T-helper 22 cell (primary cell): ENCODE results near the gene POFUT1.
"Not testable (repeated sequence)": the region's sequence is repeated elsewhere in the genome, so short reads cannot be mapped to it uniquely, and the experiment has no call there.

Experiments used
- DNase-seq: peaks from one replicate; pipeline ENCODE4 v3.0.0-alpha.2; 2020; ENCODE audit warnings: low read depth

POFUT1 gene

GRCh38 chr20:32189691-32190615 is 17.7 kb upstream of the POFUT1 start:
- DNase-seq: no peak

DNA sequence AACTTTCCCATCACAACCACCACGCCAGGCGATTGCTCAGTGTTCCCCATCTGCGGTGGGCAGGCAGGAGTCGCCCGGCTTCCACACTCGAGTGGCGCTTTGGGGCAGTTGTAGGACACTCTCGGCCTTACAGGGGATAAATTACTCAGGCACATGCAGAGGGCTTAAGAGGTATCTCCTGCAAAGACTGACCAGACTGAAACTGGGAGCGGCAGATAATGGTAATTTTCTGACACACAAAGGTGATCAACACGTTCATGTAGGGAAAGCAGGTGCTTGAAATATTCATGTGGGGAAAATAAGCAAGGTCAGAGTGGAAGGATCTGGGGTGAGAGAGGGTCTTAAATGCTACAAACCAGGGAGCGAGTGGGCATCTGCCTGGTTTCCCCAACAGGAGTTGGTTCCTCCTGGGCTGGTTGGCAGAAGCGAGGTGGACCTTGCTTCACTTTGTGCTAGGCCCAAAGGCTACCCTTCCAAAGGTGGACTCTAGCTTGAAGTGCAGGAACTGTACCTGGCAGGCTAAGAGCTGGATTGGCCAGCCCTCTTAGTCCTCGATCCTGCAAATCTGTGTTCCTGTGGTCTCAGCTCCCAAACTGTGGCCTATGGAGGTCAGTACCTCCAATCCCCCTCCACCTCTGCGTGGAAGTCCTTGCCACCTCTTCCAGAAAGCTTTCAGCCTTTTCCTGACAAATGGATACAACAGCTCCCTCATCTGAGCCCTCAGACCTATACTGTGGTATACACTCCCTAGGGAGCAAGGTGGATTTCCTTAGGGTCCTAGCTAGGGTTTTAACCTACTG is 16.9 kb upstream of the POFUT1 start:
- DNase-seq: no peak

DNA sequence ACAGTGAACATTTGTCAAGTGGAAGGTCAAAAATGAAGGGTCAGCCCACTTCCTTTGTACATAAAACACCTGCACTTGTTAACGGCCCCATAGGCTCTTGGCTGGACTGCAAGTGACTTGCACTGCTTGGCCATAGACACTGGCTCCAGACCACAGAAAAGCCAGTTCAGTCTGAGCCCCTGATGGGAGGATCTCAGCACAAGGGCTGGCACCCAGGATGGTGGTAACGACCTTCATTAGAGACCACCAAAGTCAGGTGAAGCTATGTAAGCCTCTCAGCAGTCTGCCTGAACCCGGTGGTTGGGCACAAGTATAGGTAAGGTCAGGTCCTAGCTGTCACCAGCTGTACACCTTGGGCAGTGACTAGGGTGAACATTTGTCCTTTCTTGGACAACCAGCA is 16.3 kb upstream of the POFUT1 start:
- no peak for DNase-seq

GRCh38 chr20:32191873-32192272 is 15.8 kb upstream of the POFUT1 start:
- DNase-seq: no peak

- DNase-seq: no peak
These were observed 15.0 kb upstream of the POFUT1 start for GRCh38 chr20:32192698-32193097.

DNA sequence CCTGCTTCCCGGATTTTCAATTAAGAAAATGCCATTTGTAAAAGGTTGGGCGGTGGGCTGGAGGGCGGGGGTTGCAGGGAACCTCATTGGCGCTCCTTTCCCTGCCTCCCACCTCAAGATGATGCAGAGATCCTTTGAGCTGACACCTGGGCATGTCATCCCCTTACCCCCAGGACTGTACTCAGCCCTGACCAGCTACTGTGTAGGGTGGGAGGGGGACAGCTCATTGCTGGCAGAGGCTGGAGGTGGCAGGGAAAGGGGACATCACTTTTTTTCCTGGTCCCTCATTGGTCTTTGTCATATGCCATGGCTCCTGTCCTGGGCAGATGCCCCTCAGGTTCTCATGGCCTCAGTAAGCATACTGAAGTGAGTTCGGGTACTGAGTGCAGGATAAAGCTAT is 14.3 kb upstream of the POFUT1 start:
- DNase-seq: not testable (repeated sequence)

DNA sequence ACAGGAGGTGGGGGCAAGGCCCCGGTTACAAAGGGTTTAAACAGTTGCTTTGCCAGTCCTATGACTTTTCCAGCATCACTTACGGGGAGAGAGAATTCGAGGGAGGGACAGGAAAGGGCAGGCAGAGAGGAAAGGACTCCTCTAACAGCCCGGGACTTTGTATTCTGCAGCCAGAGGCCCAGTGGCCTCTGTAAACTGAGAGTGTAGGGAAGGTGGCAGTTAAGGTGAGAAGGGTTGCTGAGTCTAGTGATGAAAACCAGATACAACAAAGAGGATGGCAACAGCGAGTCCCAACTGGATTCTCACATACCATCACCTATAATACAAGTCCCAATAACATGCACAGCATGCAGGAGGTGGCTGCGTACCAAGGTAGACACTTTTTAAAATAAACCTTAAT is 13.7 kb upstream of the POFUT1 start:
- DNase-seq: no peak

- no peak for DNase-seq
These were observed 12.1 kb upstream of the POFUT1 start for GRCh38 chr20:32195581-32195980.

DNA sequence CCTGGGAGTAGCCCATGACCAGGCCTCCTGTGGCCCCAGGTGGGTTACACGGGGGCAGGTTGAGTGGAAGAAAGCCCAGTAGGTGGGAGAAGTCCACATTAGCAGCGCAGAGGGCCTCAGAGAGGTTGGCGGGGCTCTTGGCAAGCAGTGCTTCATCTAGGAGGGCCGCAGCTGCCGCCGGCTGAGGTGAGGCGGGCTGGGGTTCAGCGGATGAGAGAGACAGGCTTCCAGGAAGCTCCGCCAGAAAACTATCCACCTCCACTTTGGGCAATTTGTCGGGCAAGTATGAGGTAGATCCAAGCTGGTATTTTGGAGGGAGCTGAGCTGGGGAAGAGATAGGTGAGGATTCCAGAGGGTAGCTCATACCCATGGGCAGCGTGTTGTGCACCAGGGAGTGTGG is 11.1 kb upstream of the POFUT1 start:
- not testable (repeated sequence) for DNase-seq

GRCh38 chr20:32197136-32197535 is 10.5 kb upstream of the POFUT1 start:
- not testable (repeated sequence) for DNase-seq

- no peak for DNase-seq
These were observed 8.7 kb upstream of the POFUT1 start for GRCh38 chr20:32199006-32199405.

DNA sequence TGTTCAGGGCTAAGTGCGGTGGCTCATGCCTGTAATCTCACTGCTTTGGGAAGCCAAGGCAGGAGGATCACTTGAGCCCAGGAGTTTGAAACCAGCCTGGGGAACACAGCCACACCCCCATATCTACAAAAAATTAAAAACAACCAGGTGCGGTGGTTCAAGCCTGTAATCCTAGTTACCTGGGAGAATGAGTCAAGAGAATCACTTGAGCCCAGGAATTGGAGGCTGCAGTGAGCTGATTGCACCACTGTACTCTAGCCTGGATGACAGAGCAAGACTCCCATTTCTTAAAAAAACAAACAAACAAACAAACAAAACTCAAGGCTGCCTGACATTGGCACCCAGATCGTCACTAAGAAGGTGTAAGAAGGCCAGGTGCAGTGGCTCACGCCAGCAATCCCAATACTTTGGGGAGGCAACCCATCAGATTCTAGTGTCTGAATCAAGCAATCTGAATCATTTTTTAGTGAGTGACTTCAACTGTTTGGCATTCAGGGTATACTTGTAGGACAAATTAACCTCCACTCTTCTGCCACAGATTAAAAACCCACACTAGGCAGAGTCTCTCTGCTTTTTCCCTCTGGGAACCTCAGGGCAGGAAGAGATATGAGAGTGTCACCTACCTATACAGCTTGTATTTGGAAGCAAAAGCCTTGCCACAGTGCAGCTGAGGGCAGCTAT is 6.2 kb upstream of the POFUT1 start:
- no peak for DNase-seq

DNA sequence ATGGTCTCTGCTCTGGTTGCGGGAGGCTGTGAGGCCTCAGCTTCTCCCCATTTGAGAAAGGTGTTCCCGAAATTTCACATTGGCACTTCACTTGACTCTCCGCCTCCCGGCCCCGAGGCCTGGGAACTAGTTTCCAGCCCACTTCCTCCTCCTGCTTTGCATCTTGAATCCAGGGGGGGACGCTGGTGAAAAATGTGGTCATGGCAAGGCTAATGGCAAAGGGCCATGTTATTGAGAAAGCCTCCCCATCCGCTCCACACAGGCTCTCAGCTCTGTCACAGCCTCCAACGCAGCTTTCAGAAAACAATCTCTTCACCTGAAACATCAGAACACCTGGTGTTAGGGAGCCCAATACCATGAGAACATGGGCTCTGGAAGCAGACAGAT is 5.7 kb upstream of the POFUT1 start:
- no peak for DNase-seq

DNA sequence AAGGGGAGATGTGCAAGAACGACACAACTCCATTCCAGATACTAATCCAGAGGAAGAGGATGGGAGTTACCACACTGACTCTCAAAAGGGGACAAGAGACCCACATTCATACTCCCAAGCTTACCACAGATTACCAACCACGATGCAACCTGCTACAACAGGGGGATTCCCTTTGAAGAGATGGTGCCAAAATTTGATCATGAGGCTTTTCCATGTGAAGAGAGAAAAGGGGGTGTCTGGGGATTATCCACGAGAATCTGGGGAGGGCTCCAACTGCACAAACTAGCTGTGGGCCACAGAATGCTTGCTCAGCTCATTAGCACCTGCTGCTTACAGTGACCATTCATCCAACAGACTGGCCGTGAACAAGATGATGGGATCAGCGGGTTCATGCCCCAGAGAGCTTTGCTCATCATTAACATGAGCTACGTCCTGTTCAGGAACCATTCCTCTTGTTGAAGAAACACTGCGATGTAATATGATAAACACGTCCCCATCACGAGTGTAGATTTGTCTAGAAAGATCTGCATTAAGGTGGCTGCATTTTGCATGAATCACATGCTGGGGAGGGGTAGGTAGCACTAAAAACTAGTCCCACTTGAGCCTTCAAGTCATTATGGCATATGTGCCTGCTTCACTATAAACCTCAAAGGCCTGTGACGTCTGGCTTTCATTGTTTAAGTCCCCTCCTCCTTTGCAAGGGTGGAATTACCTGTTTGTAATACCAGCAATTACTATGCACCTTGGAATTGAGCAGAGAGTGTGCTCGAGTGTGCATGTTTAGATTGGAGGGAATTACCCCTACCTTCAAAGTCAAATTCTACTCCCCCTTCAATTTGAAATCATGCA is 4.1 kb upstream of the POFUT1 start:
- DNase-seq: no peak

- no peak for DNase-seq
These were observed 3.2 kb upstream of the POFUT1 start for GRCh38 chr20:32204205-32205109.

DNA sequence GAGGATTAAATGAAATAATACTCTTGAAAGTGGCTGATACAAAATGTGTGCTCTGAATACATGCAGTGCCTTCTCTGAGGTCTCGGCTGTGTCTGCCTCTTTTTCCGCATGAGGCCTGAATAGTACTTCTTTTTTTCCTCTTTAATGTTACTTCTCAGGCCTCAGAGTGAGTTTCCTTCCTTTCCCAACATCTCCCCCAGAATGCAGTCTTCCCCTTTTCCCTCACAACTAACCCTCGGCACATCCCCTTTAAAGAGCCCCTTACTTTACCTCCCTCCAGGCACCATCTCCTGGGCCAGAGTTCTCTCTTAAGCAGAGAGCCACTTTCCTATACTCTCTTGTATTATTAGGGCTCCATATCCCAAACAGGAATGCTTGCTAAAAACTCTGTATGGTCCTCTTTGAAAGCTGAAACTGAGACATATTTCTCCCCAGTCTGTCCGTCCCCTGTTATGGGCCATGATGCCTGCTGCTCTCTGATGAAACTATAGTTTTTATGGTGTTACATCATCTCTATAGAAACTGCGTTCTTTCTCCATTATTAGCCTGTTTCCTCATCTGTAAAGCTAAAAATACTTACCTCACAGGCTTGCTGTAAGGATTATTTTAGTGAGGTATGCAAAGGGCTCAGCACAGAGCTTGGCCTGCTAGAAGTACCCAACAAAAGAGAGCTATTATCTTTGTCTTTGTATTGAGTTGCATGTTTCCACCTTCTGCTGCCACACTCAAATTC is 2.4 kb upstream of the POFUT1 start:
- DNase-seq: no peak

DNA sequence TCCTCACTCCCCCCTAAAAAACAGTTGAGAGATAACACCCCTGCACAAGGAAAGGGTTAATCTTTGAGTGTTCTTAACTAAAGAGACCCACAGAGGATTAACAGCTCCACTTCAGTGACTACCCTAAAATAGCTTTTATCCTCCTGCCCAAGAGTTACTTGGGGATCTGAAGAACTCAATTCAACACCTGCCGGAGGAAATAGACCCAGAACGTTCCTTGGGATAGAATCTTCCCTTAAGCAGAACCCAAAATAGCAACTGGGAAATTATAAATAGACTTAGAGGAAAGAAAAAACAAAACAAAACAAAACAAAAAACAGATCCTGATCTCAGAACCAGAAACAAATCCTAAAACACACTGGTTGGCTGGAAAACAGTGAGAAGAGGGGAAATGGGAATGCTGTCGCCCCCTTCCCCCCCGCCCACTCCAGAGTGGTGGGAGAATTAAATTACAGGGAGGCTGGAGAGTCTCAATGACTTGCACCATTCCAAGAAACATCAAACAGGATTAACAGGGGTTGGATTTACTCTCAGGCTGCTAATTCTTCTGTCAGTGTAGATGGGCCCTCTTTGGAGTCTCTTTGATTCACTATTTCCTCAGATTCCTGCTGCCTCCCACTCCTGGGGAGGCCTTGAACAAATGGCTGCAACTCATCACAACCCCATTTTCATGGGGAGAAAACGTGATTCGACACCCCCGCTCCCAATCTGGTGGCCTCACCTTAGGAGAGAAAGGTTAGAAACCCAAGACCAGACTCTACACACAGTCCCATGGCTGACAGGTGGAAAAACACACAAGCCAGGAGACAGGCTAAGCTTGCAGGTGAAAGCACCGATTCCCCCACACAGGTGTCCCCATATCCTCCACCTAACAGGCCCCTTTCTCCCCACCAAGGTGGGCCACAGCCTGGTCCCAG is 1.6 kb upstream of the POFUT1 start:
- DNase-seq: no peak

DNA sequence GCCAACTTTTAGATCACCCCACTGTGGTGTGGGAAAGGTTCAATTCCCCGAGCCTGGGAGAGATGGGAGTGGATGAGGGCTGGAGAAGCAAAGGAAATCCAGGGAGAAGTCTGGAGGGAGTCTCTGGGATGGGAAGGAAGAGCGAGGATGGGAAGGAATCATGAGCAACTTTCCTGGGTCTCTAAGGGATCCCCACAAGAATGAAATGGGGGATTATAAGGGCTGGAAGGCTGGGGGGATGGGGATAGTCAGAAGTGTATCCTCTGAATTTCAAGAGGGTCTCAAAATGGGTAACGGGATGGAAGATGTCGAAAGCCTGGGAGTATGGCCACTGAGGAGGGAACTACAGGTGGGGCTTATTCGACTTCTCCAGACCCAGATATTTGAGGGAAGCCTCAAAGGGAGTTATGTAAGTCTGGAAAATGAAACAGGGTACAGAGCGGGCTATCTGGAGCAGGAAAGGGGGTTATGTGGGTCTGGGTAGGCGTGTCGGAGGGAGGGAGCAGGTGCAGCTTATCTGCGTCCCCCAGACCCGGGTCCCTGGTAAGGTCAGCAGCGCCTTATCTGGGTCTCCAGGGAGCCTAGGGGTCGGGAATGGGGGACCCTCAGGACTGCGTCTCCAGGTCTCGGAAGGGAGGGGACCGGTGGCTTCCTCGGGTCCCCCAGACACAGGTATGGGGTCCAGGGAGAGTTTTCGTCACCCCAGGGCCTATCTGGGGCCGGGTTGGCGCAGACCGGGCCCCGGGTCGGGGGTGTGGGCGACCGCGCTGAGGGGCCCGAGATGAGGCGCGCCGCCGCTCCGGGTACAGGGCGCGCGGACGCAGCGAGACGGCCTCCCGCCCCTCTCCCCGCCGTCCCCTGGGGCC is 687 bp upstream of the POFUT1 start:
- no peak for DNase-seq
